Right lobe of liver (tissue), 4 donors: ENCODE measurements around the gene COX7A1.

Source experiments
- POLR2A ChIP-seq: fragments of 450-650 bp; IDR thresholded peaks from one replicate; pipeline ENCODE4 v1.6.1; 2017; ENCODE audit warnings: antibody characterized with exemption, mild to moderate bottlenecking
- TF ChIP-seq, protein P1 (sequence below), 4 donors: fragments of 200-600 bp in 3 of 4; fragments of 450-650 bp in 1 of 4; IDR thresholded peaks; one replicate each; pipeline versions ENCODE4 v1.5.1 to v1.8.0; 2016 to 2022; ENCODE audit warnings: antibody characterized with exemption in 4 of 4, mild to moderate bottlenecking in 2 of 4
- donor health status: DM: no; HTN: no; CAD: no.
- donor health status: DM: no; HTN: no; CAD: no.
- donor health status: DM: no; HTN: yes; CAD: no.

DNA sequence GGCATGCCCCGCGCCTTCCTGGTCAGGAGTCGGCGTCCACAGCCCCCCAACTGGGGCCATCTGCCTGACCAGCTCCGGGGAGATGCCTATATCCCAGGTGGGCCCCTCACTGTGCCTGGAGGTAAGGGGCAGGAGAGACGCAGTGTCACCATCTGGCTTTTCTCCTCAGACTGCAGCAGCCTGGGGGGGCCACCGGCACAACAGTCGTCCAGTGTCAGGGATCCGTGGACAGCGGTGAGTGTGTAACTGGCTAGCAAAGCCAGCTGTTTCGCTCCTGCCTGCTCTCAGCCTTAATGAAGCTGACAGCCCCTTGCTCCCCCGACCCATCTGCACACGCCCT, 41.1 kb downstream of the COX7A1 start:
- TF ChIP-seq, protein P1, sequence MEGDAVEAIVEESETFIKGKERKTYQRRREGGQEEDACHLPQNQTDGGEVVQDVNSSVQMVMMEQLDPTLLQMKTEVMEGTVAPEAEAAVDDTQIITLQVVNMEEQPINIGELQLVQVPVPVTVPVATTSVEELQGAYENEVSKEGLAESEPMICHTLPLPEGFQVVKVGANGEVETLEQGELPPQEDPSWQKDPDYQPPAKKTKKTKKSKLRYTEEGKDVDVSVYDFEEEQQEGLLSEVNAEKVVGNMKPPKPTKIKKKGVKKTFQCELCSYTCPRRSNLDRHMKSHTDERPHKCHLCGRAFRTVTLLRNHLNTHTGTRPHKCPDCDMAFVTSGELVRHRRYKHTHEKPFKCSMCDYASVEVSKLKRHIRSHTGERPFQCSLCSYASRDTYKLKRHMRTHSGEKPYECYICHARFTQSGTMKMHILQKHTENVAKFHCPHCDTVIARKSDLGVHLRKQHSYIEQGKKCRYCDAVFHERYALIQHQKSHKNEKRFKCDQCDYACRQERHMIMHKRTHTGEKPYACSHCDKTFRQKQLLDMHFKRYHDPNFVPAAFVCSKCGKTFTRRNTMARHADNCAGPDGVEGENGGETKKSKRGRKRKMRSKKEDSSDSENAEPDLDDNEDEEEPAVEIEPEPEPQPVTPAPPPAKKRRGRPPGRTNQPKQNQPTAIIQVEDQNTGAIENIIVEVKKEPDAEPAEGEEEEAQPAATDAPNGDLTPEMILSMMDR (IDR thresholded peaks at IDR 0.05), result no peak
- no peak for TF ChIP-seq POLR2A
